SK-N-SH treated with all-trans-retinoic acid at 6 μM for 48 hours (cell line): ENCODE data around the gene NOTCH2.

Source experiments
- BACH2 ChIP-seq: fragments of 250-450 bp; sonication (Bioruptor Pico); IDR thresholded peaks from 2 replicates; pipeline ENCODE4 v1.9.0; 2021; ENCODE audit warnings: mild to moderate bottlenecking, borderline replicate concordance
- ESRRG ChIP-seq: fragments of 250-450 bp; sonication (Bioruptor Pico); IDR thresholded peaks from 2 replicates; pipeline ENCODE4 v1.6.1; 2021; ENCODE audit warnings: mild to moderate bottlenecking
- ISL1 ChIP-seq: fragments of 250-450 bp; sonication (Bioruptor Pico); IDR thresholded peaks from 2 replicates; pipeline ENCODE4 v2.1.2; 2022; ENCODE audit warnings: mild to moderate bottlenecking, moderate library complexity
- PPARA ChIP-seq: fragments of 250-450 bp; sonication (Bioruptor Pico); IDR thresholded peaks from 2 replicates; pipeline ENCODE4 v1.5.0; 2020; ENCODE audit warnings: mild to moderate bottlenecking, borderline replicate concordance
- SNAI2 ChIP-seq: fragments of 250-450 bp; sonication (Bioruptor Pico); IDR thresholded peaks from 2 replicates; pipeline ENCODE4 v1.5.0; 2020; ENCODE audit warnings: mild to moderate bottlenecking, moderate library complexity
- TOX ChIP-seq: fragments of 250-450 bp; sonication (Bioruptor Pico); IDR thresholded peaks from 2 replicates; pipeline ENCODE4 v1.8.0; 2021; ENCODE audit warnings: mild to moderate bottlenecking, moderate library complexity, borderline replicate concordance
- ZFP30 ChIP-seq: fragments of 450-650 bp; formaldehyde crosslinking; IDR thresholded peaks from 2 replicates; pipeline ENCODE4 v1.5.0; 2022; ENCODE audit warnings: mild to moderate bottlenecking, moderate library complexity
- ZNF8 ChIP-seq: fragments of 450-650 bp; formaldehyde crosslinking; IDR thresholded peaks from 2 replicates; pipeline ENCODE4 v1.5.0; 2020; ENCODE audit warnings: mild to moderate bottlenecking, moderate library complexity
- TF ChIP-seq, protein P1 (sequence below): fragments of 250-450 bp; sonication (Bioruptor Pico); IDR thresholded peaks from 2 replicates; pipeline ENCODE4 v1.8.0; 2020; ENCODE audit warnings: mild to moderate bottlenecking, moderate library complexity, borderline replicate concordance
- TF ChIP-seq, protein P2 (sequence below): fragments of 250-450 bp; sonication (Bioruptor Pico); IDR thresholded peaks from 2 replicates; pipeline ENCODE4 v1.5.0; 2020; ENCODE audit warnings: mild to moderate bottlenecking, moderate library complexity
- TF ChIP-seq, protein P3 (sequence below): fragments of 250-450 bp; sonication (Bioruptor Pico); IDR thresholded peaks from 2 replicates; pipeline ENCODE4 v1.8.0; 2021; ENCODE audit warnings: low read depth, mild to moderate bottlenecking, moderate library complexity, borderline replicate concordance
- TF ChIP-seq, protein P4 (sequence below): fragments of 250-450 bp; sonication (Bioruptor Pico); IDR thresholded peaks from 2 replicates; pipeline ENCODE4 v1.5.1; 2021; ENCODE audit warnings: mild to moderate bottlenecking, moderate library complexity

DNA sequence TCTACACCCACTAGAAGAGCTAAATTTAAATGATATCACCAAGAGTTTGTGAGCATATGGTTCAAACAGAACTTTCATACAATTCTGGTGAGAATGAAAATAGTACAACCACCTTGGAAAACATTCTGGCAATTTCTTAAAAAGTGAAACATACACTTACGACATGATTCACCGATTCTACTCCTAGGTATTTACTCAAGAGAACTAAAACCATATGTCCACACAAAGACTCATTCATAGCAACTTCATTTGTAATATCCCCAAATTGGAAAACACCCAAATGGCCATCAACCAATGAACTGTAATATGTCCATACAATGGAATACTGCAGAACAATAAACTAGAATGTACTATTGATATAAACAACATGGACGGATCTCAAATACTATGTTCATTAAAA, 122.0 kb downstream of the NOTCH2 start:
- TF ChIP-seq ZFP30 (no peak), TOX (no peak), ESRRG (no peak), BACH2 (CRISPR knock-in tag) (no peak), ISL1 (CRISPR knock-in tag) (no peak), SNAI2 (no peak), ZNF8 (CRISPR knock-in tag) (no peak), PPARA (CRISPR knock-in tag) (no peak)
- TF ChIP-seq, protein P1, sequence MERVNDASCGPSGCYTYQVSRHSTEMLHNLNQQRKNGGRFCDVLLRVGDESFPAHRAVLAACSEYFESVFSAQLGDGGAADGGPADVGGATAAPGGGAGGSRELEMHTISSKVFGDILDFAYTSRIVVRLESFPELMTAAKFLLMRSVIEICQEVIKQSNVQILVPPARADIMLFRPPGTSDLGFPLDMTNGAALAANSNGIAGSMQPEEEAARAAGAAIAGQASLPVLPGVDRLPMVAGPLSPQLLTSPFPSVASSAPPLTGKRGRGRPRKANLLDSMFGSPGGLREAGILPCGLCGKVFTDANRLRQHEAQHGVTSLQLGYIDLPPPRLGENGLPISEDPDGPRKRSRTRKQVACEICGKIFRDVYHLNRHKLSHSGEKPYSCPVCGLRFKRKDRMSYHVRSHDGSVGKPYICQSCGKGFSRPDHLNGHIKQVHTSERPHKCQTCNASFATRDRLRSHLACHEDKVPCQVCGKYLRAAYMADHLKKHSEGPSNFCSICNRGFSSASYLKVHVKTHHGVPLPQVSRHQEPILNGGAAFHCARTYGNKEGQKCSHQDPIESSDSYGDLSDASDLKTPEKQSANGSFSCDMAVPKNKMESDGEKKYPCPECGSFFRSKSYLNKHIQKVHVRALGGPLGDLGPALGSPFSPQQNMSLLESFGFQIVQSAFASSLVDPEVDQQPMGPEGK (CRISPR knock-in tag): no peak
- TF ChIP-seq, protein P2, sequence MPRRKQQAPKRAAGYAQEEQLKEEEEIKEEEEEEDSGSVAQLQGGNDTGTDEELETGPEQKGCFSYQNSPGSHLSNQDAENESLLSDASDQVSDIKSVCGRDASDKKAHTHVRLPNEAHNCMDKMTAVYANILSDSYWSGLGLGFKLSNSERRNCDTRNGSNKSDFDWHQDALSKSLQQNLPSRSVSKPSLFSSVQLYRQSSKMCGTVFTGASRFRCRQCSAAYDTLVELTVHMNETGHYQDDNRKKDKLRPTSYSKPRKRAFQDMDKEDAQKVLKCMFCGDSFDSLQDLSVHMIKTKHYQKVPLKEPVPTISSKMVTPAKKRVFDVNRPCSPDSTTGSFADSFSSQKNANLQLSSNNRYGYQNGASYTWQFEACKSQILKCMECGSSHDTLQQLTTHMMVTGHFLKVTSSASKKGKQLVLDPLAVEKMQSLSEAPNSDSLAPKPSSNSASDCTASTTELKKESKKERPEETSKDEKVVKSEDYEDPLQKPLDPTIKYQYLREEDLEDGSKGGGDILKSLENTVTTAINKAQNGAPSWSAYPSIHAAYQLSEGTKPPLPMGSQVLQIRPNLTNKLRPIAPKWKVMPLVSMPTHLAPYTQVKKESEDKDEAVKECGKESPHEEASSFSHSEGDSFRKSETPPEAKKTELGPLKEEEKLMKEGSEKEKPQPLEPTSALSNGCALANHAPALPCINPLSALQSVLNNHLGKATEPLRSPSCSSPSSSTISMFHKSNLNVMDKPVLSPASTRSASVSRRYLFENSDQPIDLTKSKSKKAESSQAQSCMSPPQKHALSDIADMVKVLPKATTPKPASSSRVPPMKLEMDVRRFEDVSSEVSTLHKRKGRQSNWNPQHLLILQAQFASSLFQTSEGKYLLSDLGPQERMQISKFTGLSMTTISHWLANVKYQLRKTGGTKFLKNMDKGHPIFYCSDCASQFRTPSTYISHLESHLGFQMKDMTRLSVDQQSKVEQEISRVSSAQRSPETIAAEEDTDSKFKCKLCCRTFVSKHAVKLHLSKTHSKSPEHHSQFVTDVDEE (CRISPR knock-in tag): no peak
- TF ChIP-seq, protein P3, sequence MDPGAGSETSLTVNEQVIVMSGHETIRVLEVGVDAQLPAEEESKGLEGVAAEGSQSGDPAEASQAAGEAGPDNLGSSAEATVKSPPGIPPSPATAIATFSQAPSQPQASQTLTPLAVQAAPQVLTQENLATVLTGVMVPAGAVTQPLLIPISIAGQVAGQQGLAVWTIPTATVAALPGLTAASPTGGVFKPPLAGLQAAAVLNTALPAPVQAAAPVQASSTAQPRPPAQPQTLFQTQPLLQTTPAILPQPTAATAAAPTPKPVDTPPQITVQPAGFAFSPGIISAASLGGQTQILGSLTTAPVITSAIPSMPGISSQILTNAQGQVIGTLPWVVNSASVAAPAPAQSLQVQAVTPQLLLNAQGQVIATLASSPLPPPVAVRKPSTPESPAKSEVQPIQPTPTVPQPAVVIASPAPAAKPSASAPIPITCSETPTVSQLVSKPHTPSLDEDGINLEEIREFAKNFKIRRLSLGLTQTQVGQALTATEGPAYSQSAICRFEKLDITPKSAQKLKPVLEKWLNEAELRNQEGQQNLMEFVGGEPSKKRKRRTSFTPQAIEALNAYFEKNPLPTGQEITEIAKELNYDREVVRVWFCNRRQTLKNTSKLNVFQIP (CRISPR knock-in tag): no peak
- TF ChIP-seq, protein P4, sequence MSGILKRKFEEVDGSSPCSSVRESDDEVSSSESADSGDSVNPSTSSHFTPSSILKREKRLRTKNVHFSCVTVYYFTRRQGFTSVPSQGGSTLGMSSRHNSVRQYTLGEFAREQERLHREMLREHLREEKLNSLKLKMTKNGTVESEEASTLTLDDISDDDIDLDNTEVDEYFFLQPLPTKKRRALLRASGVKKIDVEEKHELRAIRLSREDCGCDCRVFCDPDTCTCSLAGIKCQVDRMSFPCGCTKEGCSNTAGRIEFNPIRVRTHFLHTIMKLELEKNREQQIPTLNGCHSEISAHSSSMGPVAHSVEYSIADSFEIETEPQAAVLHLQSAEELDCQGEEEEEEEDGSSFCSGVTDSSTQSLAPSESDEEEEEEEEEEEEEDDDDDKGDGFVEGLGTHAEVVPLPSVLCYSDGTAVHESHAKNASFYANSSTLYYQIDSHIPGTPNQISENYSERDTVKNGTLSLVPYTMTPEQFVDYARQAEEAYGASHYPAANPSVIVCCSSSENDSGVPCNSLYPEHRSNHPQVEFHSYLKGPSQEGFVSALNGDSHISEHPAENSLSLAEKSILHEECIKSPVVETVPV (CRISPR knock-in tag): no peak
